NCI-H187 treated with DMSO at 0.1 percent for 48 hours (cell line): ENCODE results near the gene WSCD2.
"Not testable (repeated sequence)": the region's sequence is repeated elsewhere in the genome, so short reads cannot be mapped to it uniquely, and the experiment has no call there.

Experiments used
- DNase-seq: peaks from one replicate; lab custom pipeline; 2025; lab: John Stamatoyannopoulos, UW

The WSCD2 gene

DNA sequence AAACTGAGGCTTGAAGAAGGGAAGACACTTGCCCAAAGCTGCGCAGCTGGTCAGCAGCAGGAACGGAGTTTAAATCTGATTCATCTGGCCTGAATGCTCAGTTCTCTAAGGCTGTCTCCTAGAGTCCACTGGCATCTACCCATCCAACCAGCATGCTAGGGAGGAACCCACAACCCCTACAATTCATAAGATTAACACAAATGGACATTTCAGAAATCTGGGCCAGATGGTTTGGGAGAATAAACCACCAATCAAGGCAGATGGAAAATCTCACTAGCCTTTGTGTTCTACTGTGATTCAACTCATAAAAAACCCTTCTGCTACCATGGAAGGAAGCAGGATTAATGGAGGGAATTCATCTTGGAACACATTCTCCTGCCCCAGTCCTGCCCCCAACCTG, 67.8 kb downstream of the WSCD2 start:
- no peak for DNase-seq

- DNase-seq, result no peak
These were observed 69.0 kb downstream of the WSCD2 start for GRCh38 chr12:108198043-108198442.

DNA sequence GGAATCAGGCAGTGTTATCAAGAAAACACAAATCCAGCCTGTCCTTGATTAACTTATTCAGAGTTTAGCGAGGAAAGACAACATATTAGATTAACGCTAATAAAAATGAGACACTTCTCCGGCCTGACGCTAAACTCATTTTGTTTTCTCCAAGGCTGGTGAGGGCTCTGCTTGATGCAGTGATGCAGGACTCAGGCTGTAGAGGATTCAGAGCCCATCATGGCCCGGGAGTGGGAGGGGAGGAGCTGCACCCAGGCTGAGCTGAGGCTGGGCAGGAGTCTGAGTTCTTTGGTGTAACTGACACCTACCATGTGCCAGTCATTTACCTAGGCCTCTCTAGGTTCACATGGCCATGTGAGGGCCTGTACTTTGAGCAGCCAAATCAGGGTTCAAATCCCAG, 70.0 kb downstream of the WSCD2 start:
- no peak for DNase-seq

- DNase-seq, result no peak
These were observed 72.7 kb downstream of the WSCD2 start for GRCh38 chr12:108201808-108202207.

DNA sequence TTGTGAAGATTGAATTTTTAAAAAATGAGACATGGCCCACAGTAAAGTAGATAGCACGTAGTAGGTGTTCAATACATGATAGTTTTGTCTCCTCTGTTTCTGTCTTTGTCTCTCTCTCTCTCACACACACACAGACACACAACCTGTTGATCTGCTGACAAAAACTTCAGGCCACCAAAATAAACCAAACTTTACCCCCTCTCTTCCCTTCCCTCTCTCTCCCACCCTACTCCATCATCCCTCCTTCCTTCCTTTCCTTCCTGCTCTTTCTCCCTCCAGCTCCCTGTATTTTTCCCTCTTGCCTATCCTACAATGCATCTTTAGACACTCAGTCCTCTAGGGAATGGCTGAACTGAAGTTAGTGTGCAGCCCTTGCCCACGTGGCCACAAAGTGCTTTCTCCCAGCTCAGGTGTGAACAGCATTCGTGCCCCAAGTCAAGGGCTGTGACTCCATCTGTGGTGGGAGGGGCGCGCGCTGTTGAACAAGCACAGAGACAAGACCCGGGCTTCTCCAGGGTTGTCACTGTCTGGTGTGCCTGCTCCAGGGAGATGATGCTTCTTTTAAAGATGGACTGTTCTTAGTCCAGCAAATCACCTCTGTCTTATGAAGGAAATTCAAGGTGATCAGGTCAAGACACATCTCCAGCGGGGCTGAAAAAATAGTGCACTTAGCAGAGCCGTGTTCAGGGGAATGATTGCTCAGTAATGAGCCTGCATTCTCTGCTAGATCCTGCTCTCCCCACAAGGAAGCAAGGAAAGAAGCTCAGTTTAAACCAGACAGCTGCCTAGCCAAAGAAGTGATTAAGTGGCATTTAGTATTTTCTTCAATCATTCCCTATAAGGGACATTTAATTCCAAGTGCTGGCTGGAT, 75.3 kb downstream of the WSCD2 start:
- DNase-seq, result no peak

DNA sequence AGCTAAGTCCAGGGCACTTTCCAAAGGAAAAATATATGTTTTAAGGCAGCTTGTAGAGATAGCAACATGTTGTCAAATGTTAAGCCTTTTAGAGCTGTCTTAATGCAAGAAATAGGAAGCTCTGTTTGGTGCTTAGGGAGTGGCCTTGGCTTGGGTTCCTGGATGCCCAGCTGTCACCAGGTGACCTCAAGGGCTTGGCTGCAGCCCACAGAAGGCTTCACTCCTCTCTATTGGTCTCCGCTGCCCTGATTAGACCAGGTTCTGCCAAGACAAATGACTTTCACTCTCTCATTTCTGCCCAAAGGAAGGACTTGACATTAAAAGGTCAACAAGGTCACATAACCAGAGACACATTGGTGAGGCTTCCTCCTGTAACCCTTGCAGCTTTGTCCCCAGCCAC, 76.8 kb downstream of the WSCD2 start:
- no peak for DNase-seq

DNA sequence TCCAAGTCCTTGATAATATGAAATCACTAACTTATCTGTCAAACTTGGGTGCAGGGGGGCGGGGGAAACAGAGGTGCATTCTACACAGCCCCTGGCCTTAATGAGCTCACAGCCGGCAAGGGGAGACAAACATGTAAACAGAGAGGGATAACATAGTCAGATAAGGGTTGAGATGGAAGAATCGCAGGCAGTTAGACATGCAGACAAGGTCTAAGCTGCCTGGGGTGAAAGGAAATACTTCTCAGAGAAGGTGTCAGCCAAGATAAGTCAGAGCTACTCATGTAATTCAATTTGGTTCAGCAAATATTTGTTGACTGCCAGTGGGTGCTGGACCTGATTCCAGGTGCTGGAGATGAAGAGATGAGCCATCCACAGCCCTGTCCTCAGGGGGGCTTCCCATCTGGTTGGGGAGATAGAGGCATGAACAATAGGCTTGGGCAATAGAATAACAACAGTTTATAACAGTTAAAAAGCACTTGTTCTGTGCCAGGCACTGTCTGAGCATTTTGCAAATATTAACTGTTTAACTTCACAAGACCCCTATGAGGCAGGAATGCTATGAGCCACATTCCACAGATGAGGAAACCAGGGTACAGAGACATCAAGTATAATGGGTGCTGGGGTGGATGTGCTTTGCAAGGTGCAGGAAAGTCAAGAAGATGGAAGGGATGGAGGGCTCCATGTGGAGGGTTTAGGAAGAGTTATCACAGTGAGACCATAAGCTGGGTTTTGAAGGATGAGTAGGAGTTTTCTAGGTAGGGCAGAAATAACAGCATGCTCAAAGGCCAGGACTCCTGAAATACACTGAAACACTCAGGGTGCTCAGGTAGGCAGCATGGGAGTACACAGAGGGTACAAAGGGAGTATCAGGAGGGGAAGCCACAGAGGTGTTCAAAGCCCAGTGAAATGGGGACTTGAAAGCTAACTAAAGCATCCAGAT, 79.0 kb downstream of the WSCD2 start:
- DNase-seq, result no peak

GRCh38 chr12:108210001-108210400, 80.9 kb downstream of the WSCD2 start:
- no peak for DNase-seq

- no peak for DNase-seq
These were observed 82.1 kb downstream of the WSCD2 start for GRCh38 chr12:108211157-108211556.

- no peak for DNase-seq
These were observed 84.9 kb downstream of the WSCD2 start for GRCh38 chr12:108213871-108214445.

DNA sequence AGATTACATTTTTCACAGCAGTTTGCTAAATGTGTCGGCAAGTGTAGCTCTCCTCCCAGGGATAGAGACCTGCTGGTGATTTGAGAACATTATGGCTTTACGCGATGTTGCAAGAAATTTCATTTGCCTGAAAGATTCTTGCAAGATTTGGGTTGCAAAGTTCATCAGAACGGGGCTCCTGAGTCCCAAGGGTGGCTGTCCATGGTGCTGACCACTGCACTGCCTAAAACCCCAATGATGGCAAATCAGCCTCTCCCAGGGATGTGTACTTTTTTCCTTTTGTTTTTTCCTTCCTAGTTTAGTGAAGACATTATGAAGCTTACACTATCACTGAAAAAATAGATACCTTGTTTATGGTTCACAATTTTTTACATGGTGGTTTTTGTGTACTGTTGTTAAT, 85.4 kb downstream of the WSCD2 start:
- DNase-seq, result no peak

DNA sequence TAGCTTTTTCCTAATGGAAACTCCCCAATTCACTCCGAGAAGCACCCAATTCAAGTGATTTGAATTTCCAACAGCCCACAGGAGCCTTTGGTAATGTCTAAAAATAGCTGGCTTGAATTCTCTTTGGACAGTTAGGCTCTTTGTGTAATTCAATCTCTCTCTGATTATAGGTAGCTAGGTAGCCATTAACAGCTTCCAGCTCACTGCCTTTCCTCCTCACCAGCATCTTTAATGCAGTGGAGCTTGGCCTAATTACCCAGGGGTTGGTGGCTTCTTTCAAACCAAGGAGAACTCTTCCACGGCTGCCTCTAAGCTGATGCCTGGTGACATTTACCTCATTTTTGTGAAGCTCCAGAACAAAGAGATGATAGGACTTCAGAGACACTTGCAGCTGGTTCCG, 86.4 kb downstream of the WSCD2 start:
- peak; percentile 20 for DNase-seq

DNA sequence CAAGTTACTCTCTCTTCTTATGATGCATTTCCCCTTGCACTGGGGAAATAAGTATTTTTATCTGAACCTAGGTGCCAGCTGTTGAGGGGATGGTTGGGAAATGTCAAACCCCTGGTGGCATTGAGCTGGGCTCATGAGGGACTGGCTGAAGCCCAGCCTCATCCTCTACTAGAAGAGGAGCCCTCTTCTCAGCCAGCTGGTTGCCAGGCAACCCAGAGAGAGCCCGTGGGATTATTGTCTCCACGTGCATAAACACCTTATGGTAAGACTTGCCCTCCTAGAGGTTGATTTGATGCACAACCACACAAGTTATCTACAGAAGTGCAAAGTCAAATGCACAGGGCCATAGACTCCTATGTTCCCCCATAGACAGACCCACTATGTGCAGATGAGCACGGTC, 89.8 kb downstream of the WSCD2 start:
- DNase-seq, result no peak

- DNase-seq, result not testable (repeated sequence)
These were observed 96.0 kb downstream of the WSCD2 start for GRCh38 chr12:108225101-108225500.

- no peak for DNase-seq
These were observed 97.8 kb downstream of the WSCD2 start for GRCh38 chr12:108226866-108227265.

- DNase-seq, result no peak
These were observed 99.7 kb downstream of the WSCD2 start for GRCh38 chr12:108228746-108229145.

GRCh38 chr12:108231109-108231905, 102.2 kb downstream of the WSCD2 start:
- DNase-seq, result no peak

DNA sequence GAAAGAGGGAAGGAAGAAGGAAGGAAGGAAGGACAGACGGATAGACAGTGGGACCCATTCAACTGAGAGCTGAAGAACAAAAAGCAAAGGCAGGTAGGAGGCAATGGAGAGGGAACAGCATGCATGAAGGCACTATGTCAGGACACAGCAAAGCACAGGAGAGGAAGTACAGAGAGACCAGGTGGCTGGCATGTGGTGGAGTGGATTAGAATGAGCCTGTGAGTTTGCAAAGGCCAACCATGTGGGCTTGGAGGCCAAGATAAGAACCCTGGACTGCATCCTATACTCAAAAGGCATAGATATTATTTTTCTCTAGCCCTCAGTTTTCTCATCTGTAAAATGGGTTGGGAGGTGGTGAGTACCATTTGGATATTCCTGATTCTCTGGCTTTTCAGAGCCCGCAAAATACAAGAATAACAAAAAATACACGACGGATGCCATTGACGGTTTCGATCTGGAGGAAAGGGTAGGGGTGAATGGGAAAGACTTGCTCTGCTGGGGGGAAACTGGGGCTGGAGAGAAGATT, 102.9 kb downstream of the WSCD2 start:
- DNase-seq, result no peak

- no peak for DNase-seq
These were observed 103.5 kb downstream of the WSCD2 start for GRCh38 chr12:108232565-108232964.

GRCh38 chr12:108234158-108234557, 105.1 kb downstream of the WSCD2 start:
- no peak for DNase-seq

DNA sequence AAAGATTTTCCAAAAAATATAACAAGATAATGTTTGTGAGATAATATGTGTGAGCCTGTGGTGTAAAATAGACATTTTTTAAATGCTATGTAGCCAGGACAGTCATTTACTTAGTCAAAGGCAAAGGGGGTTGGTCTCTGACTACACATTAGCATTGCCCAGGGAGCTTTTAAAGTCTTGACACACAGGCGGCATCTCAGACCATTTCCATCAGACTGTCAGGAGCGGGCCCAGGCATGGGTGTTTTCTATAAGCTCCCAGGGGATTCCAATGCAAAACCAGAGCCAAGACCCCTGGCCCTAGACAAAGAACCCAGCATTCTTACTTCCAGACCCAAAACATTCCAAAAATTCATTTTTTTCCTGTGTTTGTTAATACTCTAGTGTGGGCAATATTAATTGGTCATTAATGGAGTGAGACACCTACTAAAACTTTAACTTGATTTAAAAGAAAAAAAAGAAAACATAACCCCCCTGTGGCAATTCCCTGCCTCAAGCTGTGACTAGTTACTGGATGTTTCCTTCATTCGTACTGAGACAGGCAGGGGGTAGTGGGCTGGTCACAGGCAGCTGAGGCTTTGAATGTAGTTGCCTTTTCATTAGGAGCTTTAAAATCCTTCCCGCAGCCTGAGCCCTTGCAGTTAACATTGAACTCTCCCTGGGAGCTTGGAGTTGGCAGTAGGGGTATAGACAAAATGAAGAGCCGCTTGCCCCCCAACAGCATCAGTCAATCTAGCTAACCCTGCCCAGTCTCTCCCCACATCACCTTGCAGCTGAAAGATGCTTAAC, 106.3 kb downstream of the WSCD2 start:
- DNase-seq, result no peak
